ENCODE results near the gene TECPR2. TPM values are rescaled to one million over a fixed set of nuclear protein-coding genes. Genes with fewer than 3 reads are reported as not detected.
"Not testable (repeated sequence)": the region's sequence is repeated elsewhere in the genome, so short reads cannot be mapped to it uniquely, and the experiment has no call there.

Gene TECPR2
- total and polyA plus RNA-seq, 2 experiments from 2014 or later, result 9.5 to 20.1 TPM

- Histone ChIP-seq H3K4me1 (ENCODE audit: insufficient read depth) (no peaks in the 10 kb centered on the region), H3K27ac (no peak overlapping the region), H3K4me2 (no peak overlapping the region), H3K36me3 (replicated peaks; ENCODE audit: insufficient read depth, low read depth) (no peaks in the 10 kb centered on the region), H3K9me2 (replicated peaks; ENCODE audit: insufficient read depth) (no peaks in the 10 kb centered on the region), H3K4me3 (no peak overlapping the region), H4K20me1 (ENCODE audit: insufficient read depth, poor library complexity, severe bottlenecking) (no peaks in the 10 kb centered on the region), H3K27me3 (no peaks in the 10 kb centered on the region), H2AFZ (no peak overlapping the region), H3K9me3 (ENCODE audit: low read depth) (no peaks in the 10 kb centered on the region), H3K79me2 (no peaks in the 10 kb centered on the region)
- DNase-seq (ENCODE audit: low spot score), result no peak
- 92% methylated on average over 3 of the region's 3 CpGs for WGBS (ENCODE audit: low lambda C conversion rate, missing lambda C conversion rate)
- TF ChIP-seq CTCF (IDR thresholded peaks at IDR 0.05; ENCODE audit: poor library complexity), result no peak
- no peak for TF ChIP-seq EZH2 (IDR thresholded peaks at IDR 0.05; ENCODE audit: borderline replicate concordance)
- TF ChIP-seq EZH2phosphoT487 (IDR thresholded peaks at IDR 0.05; ENCODE audit: low read depth, severe bottlenecking, unreplicated experiment), result no peak
Measured at GRCh38 chr14:102345232-102345631, 17.5 kb upstream of the TECPR2 start.

- Histone ChIP-seq H3K4me1 (ENCODE audit: insufficient read depth) (no peaks in the 10 kb centered on the region), H3K79me2 (no peaks in the 10 kb centered on the region), H3K27ac (no peak overlapping the region), H2AFZ (no peak overlapping the region), H3K27me3 (no peaks in the 10 kb centered on the region), H3K36me3 (replicated peaks; ENCODE audit: insufficient read depth, low read depth) (no peaks in the 10 kb centered on the region), H3K9me2 (replicated peaks; ENCODE audit: insufficient read depth) (no peaks in the 10 kb centered on the region), H3K9me3 (ENCODE audit: low read depth) (no peaks in the 10 kb centered on the region), H3K4me3 (no peak overlapping the region), H4K20me1 (ENCODE audit: insufficient read depth, poor library complexity, severe bottlenecking) (no peaks in the 10 kb centered on the region), H3K4me2 (no peak overlapping the region)
- 96% methylated on average over 4 of the region's 4 CpGs for WGBS (ENCODE audit: low lambda C conversion rate, missing lambda C conversion rate)
- TF ChIP-seq EZH2 (IDR thresholded peaks at IDR 0.05; ENCODE audit: borderline replicate concordance) (no peak), EZH2phosphoT487 (IDR thresholded peaks at IDR 0.05; ENCODE audit: low read depth, severe bottlenecking, unreplicated experiment) (no peak), CTCF (IDR thresholded peaks at IDR 0.05; ENCODE audit: poor library complexity) (no peak)
- no peak for DNase-seq (ENCODE audit: low spot score)
Measured at GRCh38 chr14:102346645-102347044, 16.1 kb upstream of the TECPR2 start.

GRCh38 chr14:102348376-102348775 lies 14.4 kb upstream of the TECPR2 start:
- no peaks in the 10 kb centered on the region for H3K9me2 ChIP-seq (replicated peaks; ENCODE audit: insufficient read depth)
- no peak for TF ChIP-seq CTCF (IDR thresholded peaks at IDR 0.05; ENCODE audit: poor library complexity)
- TF ChIP-seq EZH2phosphoT487 (IDR thresholded peaks at IDR 0.05; ENCODE audit: low read depth, severe bottlenecking, unreplicated experiment), result no peak
- H3K4me3 ChIP-seq, result no peak overlapping the region
- no peaks in the 10 kb centered on the region for H3K36me3 ChIP-seq (replicated peaks; ENCODE audit: insufficient read depth, low read depth)
- H3K9me3 ChIP-seq (ENCODE audit: low read depth), result no peaks in the 10 kb centered on the region
- no peak for DNase-seq (ENCODE audit: low spot score)
- no peak overlapping the region for H3K4me2 ChIP-seq
- H3K4me1 ChIP-seq (ENCODE audit: insufficient read depth), result no peaks in the 10 kb centered on the region
- WGBS (ENCODE audit: low lambda C conversion rate, missing lambda C conversion rate), result 93% methylated on average over 16 of the region's 16 CpGs
- H3K27ac ChIP-seq, result no peak overlapping the region
- no peaks in the 10 kb centered on the region for H4K20me1 ChIP-seq (ENCODE audit: insufficient read depth, poor library complexity, severe bottlenecking)
- H2AFZ ChIP-seq, result no peak overlapping the region
- H3K79me2 ChIP-seq, result no peaks in the 10 kb centered on the region
- H3K27me3 ChIP-seq, result no peaks in the 10 kb centered on the region

GRCh38 chr14:102351023-102351422 lies 11.7 kb upstream of the TECPR2 start:
- no peak for TF ChIP-seq EZH2 (IDR thresholded peaks at IDR 0.05; ENCODE audit: borderline replicate concordance)
- TF ChIP-seq EZH2phosphoT487 (IDR thresholded peaks at IDR 0.05; ENCODE audit: low read depth, severe bottlenecking, unreplicated experiment), result no peak
- TF ChIP-seq CTCF (IDR thresholded peaks at IDR 0.05; ENCODE audit: poor library complexity), result no peak
- no peaks in the 10 kb centered on the region for H3K79me2 ChIP-seq
- no peak overlapping the region for H2AFZ ChIP-seq
- H3K4me2 ChIP-seq, result no peak overlapping the region
- H3K9me3 ChIP-seq (ENCODE audit: low read depth), result no peaks in the 10 kb centered on the region
- H3K27ac ChIP-seq, result no peak overlapping the region
- no peaks in the 10 kb centered on the region for H4K20me1 ChIP-seq (ENCODE audit: insufficient read depth, poor library complexity, severe bottlenecking)
- H3K4me3 ChIP-seq, result no peak overlapping the region
- H3K9me2 ChIP-seq (replicated peaks; ENCODE audit: insufficient read depth), result no peaks in the 10 kb centered on the region
- no peaks in the 10 kb centered on the region for H3K27me3 ChIP-seq
- H3K36me3 ChIP-seq (replicated peaks; ENCODE audit: insufficient read depth, low read depth), result no peaks in the 10 kb centered on the region
- H3K4me1 ChIP-seq (ENCODE audit: insufficient read depth), result no peaks in the 10 kb centered on the region
- 95% methylated on average over 10 of the region's 10 CpGs for WGBS (ENCODE audit: low lambda C conversion rate, missing lambda C conversion rate)
- DNase-seq (ENCODE audit: low spot score), result no peak

- not testable (repeated sequence) for H3K4me2 ChIP-seq; H3K9me2 ChIP-seq (replicated peaks; ENCODE audit: insufficient read depth); H3K36me3 ChIP-seq (replicated peaks; ENCODE audit: insufficient read depth, low read depth); DNase-seq (ENCODE audit: low spot score); H3K27ac ChIP-seq; H3K79me2 ChIP-seq; H3K9me3 ChIP-seq (ENCODE audit: low read depth); H4K20me1 ChIP-seq (ENCODE audit: insufficient read depth, poor library complexity, severe bottlenecking); H3K4me3 ChIP-seq; H3K4me1 ChIP-seq (ENCODE audit: insufficient read depth); H2AFZ ChIP-seq; H3K27me3 ChIP-seq
- 98% methylated on average over 9 of the region's 9 CpGs for WGBS (ENCODE audit: low lambda C conversion rate, missing lambda C conversion rate)
Measured at GRCh38 chr14:102351593-102351992, 11.1 kb upstream of the TECPR2 start.
